Osteoblast (primary cell): Measurements from ENCODE around the gene DNAH10. TPM values are rescaled to one million over a fixed set of nuclear protein-coding genes. Genes with fewer than 3 reads are reported as not detected.

Source experiments
- DNase-seq: peaks from one replicate; pipeline ENCODE4 v3.0.0; 2011; ENCODE audit warnings: low spot score, mixed read lengths; ENCODE audit not compliant: insufficient read length; ENCODE audit errors: missing footprints
- H2AFZ ChIP-seq: 2 replicates; pipeline ENCODE4 v1.6.0; 2011; ENCODE audit warnings: mild to moderate bottlenecking, low read length
- H3K27ac ChIP-seq: 2 replicates; pipeline ENCODE4 v1.5.1; 2011; ENCODE audit warnings: mild to moderate bottlenecking, low read depth, low read length, moderate library complexity
- H3K27me3 ChIP-seq: 2 replicates; pipeline ENCODE4 v1.6.0; 2012; ENCODE audit warnings: mild to moderate bottlenecking, control low read depth, inconsistent platforms, low read length, moderate library complexity; ENCODE audit not compliant: insufficient read depth
- H3K36me3 ChIP-seq: 2 replicates; pipeline ENCODE4 v1.5.1; 2011; ENCODE audit warnings: mild to moderate bottlenecking, low read length, control low read depth, moderate library complexity; ENCODE audit not compliant: insufficient read depth
- H3K4me1 ChIP-seq: 2 replicates; pipeline ENCODE4 v1.5.1; 2011; ENCODE audit warnings: mild to moderate bottlenecking, low read length, control low read depth, moderate library complexity; ENCODE audit not compliant: insufficient read depth
- H3K4me2 ChIP-seq: 2 replicates; pipeline ENCODE4 v1.6.0; 2011; ENCODE audit warnings: mild to moderate bottlenecking, low read length; ENCODE audit not compliant: insufficient read depth
- H3K4me3 ChIP-seq: fragments of 200-600 bp; sonication (generic); 3 replicates; pipeline ENCODE4 v1.5.1; 2012; ENCODE audit warnings: mild to moderate bottlenecking, low read length, inconsistent platforms; ENCODE audit not compliant: insufficient read depth
- H3K79me2 ChIP-seq: 2 replicates; pipeline ENCODE4 v1.6.0; 2012; ENCODE audit warnings: mild to moderate bottlenecking, low read length, control low read depth, inconsistent platforms; ENCODE audit not compliant: insufficient read depth
- H3K9me3 ChIP-seq: 2 replicates; pipeline ENCODE4 v1.5.1; 2011; ENCODE audit warnings: low read depth, low read length, control low read depth
- H4K20me1 ChIP-seq: 2 replicates; pipeline ENCODE4 v1.6.0; 2012; ENCODE audit warnings: mild to moderate bottlenecking, low read length, control low read depth; ENCODE audit not compliant: insufficient read depth
- CTCF ChIP-seq: IDR thresholded peaks from 2 replicates; pipeline ENCODE4 v1.5.1; 2011; ENCODE audit warnings: mild to moderate bottlenecking, low read depth, low read length, moderate library complexity; ENCODE audit errors: extremely low read depth
- total RNA-seq: library from RNA; depleted of rRNA; stranded (reverse); fragments of >200 nt; gene quantifications from 2 replicates; pipeline ENCODE4 v1.2.3, GENCODE V29; 2012

The DNAH10 gene
- total RNA-seq, 1 donor, result 0.72 TPM

GRCh38 chr12:123772074-123772473 lies 10.0 kb downstream of the DNAH10 start:
- H3K36me3 ChIP-seq, result no peaks in the 10 kb centered on the region
- peaks cover 16% of the 10 kb centered on the region for H3K27me3 ChIP-seq
- no peak overlapping the region for H3K4me2 ChIP-seq
- no peak for DNase-seq
- H4K20me1 ChIP-seq, result no peaks in the 10 kb centered on the region
- H2AFZ ChIP-seq, result no peak overlapping the region
- no peak overlapping the region for H3K4me3 ChIP-seq
- no peaks in the 10 kb centered on the region for H3K4me1 ChIP-seq
- no peaks in the 10 kb centered on the region for H3K9me3 ChIP-seq
- no peak overlapping the region for H3K27ac ChIP-seq
- no peak for TF ChIP-seq CTCF
- no peaks in the 10 kb centered on the region for H3K79me2 ChIP-seq

- DNase-seq, result no peak
- Histone ChIP-seq H3K79me2 (no peaks in the 10 kb centered on the region), H3K4me3 (no peak overlapping the region), H2AFZ (no peak overlapping the region), H3K9me3 (no peaks in the 10 kb centered on the region), H3K4me2 (no peak overlapping the region), H3K4me1 (no peaks in the 10 kb centered on the region), H3K36me3 (no peaks in the 10 kb centered on the region), H3K27me3 (peaks cover 16% of the 10 kb centered on the region), H3K27ac (no peak overlapping the region), H4K20me1 (no peaks in the 10 kb centered on the region)
- no peak for TF ChIP-seq CTCF
Observed at GRCh38 chr12:123773375-123773774, 11.3 kb downstream of the DNAH10 start.

- Histone ChIP-seq H3K27me3 (peaks cover 10% of the 10 kb centered on the region), H3K79me2 (no peaks in the 10 kb centered on the region), H4K20me1 (no peaks in the 10 kb centered on the region), H3K4me3 (no peak overlapping the region), H3K9me3 (no peaks in the 10 kb centered on the region), H3K36me3 (no peaks in the 10 kb centered on the region), H2AFZ (no peak overlapping the region), H3K4me2 (no peak overlapping the region), H3K4me1 (no peaks in the 10 kb centered on the region), H3K27ac (no peak overlapping the region)
- no peak for DNase-seq
- TF ChIP-seq CTCF, result no peak
Observed at GRCh38 chr12:123779551-123779950, 17.4 kb downstream of the DNAH10 start.

- no peaks in the 10 kb centered on the region for H4K20me1 ChIP-seq
- H2AFZ ChIP-seq, result no peak overlapping the region
- peaks cover 6% of the 10 kb centered on the region for H3K27me3 ChIP-seq
- H3K79me2 ChIP-seq, result no peaks in the 10 kb centered on the region
- H3K4me2 ChIP-seq, result no peak overlapping the region
- no peak overlapping the region for H3K27ac ChIP-seq
- H3K36me3 ChIP-seq, result no peaks in the 10 kb centered on the region
- no peaks in the 10 kb centered on the region for H3K4me1 ChIP-seq
- no peak overlapping the region for H3K4me3 ChIP-seq
- no peaks in the 10 kb centered on the region for H3K9me3 ChIP-seq
- no peak for DNase-seq
- no peak for TF ChIP-seq CTCF
Observed at GRCh38 chr12:123782997-123783792, 21.1 kb downstream of the DNAH10 start.
